ENCODE data around the gene NELFE.
"Not testable (repeated sequence)": the region's sequence is repeated elsewhere in the genome, so short reads cannot be mapped to it uniquely, and the experiment has no call there.

The NELFE gene

GRCh38 chr6:31958741-31959739, at the start of gene NELFE, which contains the start of gene SKIC2:
NELFE (minus strand) TSS chr6:31958971; CDS start chr6:31958446, 525 bp downstream.
SKIC2 (plus strand) TSS chr6:31959175; CDS start chr6:31959193, 18 bp downstream.
- DNase-seq = peak; percentile 99

GRCh38 chr6:32008037-32008436, 49.3 kb upstream of the NELFE start:
- DNase-seq = not testable (repeated sequence)

- DNase-seq = not testable (repeated sequence)
These were observed 48.3 kb upstream of the NELFE start for GRCh38 chr6:32007086-32007485.

GRCh38 chr6:32005991-32006529, 47.3 kb upstream of the NELFE start:
- DNase-seq = not testable (repeated sequence)

GRCh38 chr6:32005538-32005880, 46.7 kb upstream of the NELFE start:
- not testable (repeated sequence) for DNase-seq

GRCh38 chr6:32004864-32005537, 46.2 kb upstream of the NELFE start:
- not testable (repeated sequence) for DNase-seq

- not testable (repeated sequence) for DNase-seq
These were observed 45.6 kb upstream of the NELFE start for GRCh38 chr6:32004393-32004792.

GRCh38 chr6:32003301-32003700, 44.5 kb upstream of the NELFE start:
- DNase-seq = not testable (repeated sequence)

- not testable (repeated sequence) for DNase-seq
These were observed 43.9 kb upstream of the NELFE start for GRCh38 chr6:32002546-32003268.

GRCh38 chr6:31996385-31996784, 37.6 kb upstream of the NELFE start:
- DNase-seq = not testable (repeated sequence)

- DNase-seq = not testable (repeated sequence)
These were observed 35.6 kb upstream of the NELFE start for GRCh38 chr6:31994421-31994820.

GRCh38 chr6:31989363-31989762, 30.6 kb upstream of the NELFE start:
- DNase-seq = not testable (repeated sequence)

GRCh38 chr6:31981744-31982143, 23.0 kb upstream of the NELFE start, which contains the start of gene C4A:
C4A (plus strand) TSS chr6:31982057; CDS start chr6:31982108, 51 bp downstream.
- not testable (repeated sequence) for DNase-seq

- DNase-seq = not testable (repeated sequence)
These were observed 22.2 kb upstream of the NELFE start for GRCh38 chr6:31980998-31981397.

GRCh38 chr6:31980195-31980876, 21.6 kb upstream of the NELFE start:
- DNase-seq = not testable (repeated sequence)

GRCh38 chr6:31979238-31979898, 20.6 kb upstream of the NELFE start:
- DNase-seq = no peak

GRCh38 chr6:31978831-31979230, 20.1 kb upstream of the NELFE start:
- no peak for DNase-seq

GRCh38 chr6:31977816-31978431, 19.2 kb upstream of the NELFE start:
- DNase-seq = no peak

GRCh38 chr6:31976065-31976464, 17.3 kb upstream of the NELFE start:
- DNase-seq = not testable (repeated sequence)

GRCh38 chr6:31972709-31973350, 14.1 kb upstream of the NELFE start:
- DNase-seq = no peak

Data from CD4-positive, alpha-beta T cell treated with Interleukin-4 for 1 hour (primary cell).